DOHH2 (cell line): ENCODE results near the gene AMPD3.

Experiments used
- CTCF ChIP-seq: fragments of 200-600 bp; sonication (generic); IDR thresholded peaks from one replicate; pipeline ENCODE4 v1.5.1; 2014; ENCODE audit warnings: antibody characterized with exemption, mild to moderate bottlenecking, low read depth, low read length; ENCODE audit not compliant: poor library complexity, severe bottlenecking
- EZH2phosphoT487 ChIP-seq: fragments of 200-600 bp; sonication (generic); IDR thresholded peaks from 2 replicates; pipeline ENCODE4 v1.6.1; 2017; ENCODE audit warnings: borderline replicate concordance, mild to moderate bottlenecking, antibody characterized with exemption, low read length, moderate library complexity, mixed read lengths

GRCh38 chr11:10450462-10451425, 4.3 kb upstream of the AMPD3 start:
- no peak for TF ChIP-seq CTCF
- no peak for TF ChIP-seq EZH2phosphoT487
